ENCODE measurements around the gene CARD11.
"Not testable (repeated sequence)": the region's sequence is repeated elsewhere in the genome, so short reads cannot be mapped to it uniquely, and the experiment has no call there.

CARD11 gene

DNA sequence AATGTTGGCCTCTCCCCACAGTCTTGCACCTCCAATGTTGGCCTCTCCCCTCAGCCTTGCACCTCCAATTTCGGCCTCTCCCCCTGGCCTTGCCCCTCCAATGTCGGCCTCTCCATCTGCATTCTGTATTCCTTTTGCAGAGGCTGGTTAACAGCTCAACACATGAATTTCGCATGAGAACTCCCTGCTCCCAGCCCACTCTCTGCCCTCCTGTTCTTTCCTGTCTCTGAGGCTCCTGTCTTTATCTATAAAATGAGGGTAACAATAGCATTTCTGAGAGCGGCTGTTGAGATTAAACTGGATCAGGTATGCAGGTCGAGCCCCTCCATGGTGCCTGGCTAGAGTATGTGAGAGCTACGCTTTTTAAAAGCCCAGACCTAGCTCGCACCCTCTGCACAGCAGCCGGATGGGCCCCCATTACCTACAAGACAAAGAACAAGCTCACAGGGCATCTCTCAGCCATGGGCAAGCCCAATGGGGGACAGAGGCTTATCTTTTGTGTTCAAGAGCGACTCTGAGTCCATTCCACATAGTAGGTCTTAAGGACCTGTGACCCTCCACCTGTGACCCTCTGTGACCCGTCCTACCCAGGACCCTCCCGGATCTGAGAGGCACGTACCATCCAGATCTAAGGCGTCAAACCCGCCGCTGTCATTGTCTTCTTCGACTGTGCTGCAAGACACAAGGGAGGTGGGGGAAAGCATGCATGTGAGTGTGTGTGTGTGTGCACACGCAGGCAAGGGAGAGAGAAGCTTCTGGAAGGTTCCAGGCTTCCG, 117.4 kb downstream of the CARD11 start:
- no peak for DNase-seq (ENCODE audit: low read depth, low spot score)

DNA sequence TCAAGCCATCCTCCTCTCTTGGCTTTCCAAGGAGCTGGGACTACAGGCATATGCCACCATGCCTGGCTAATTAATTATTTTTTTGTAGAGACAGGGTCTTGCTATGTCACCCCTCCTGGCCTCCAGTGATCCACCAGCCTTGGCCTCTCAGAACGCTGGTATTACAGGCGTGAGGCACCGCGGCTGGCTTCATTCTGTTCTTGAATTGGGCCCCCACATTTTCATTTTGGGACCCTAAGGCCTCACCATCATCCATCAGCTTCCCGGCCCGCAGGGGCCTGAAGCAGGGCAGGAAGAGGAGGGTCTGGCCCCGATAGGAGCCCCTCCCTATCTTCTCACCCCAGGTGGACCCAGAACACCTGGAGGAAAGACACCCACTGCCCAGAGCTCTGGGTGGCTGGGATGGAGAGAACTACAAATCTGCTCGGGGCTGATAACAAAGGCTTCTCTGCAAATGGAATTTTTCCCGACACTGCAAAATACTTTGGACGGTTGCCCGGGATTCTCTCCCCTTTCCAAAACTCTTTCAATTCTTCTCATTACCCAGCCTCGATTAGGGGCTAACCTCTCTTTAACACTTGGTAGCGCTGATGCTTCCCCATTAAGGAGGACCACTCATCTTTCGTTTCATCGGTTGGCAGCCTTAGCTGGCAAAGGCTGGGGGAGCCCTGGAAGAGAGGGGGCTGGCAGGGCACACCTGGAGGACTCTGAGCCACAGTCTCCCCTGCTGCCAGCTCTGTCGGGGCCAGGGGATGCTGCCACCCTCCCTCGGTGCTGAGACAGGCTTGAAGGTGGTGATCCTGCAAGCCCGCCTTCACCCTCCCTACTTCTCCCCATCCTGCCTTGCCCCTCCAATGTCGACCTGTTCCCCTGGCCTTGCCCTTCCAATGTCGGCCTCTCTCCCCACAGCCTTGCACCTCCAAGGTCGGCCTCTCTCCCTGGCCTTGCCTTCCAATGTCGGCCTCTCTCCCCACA, 118.5 kb downstream of the CARD11 start:
- no peak for DNase-seq (ENCODE audit: low read depth, low spot score)

DNA sequence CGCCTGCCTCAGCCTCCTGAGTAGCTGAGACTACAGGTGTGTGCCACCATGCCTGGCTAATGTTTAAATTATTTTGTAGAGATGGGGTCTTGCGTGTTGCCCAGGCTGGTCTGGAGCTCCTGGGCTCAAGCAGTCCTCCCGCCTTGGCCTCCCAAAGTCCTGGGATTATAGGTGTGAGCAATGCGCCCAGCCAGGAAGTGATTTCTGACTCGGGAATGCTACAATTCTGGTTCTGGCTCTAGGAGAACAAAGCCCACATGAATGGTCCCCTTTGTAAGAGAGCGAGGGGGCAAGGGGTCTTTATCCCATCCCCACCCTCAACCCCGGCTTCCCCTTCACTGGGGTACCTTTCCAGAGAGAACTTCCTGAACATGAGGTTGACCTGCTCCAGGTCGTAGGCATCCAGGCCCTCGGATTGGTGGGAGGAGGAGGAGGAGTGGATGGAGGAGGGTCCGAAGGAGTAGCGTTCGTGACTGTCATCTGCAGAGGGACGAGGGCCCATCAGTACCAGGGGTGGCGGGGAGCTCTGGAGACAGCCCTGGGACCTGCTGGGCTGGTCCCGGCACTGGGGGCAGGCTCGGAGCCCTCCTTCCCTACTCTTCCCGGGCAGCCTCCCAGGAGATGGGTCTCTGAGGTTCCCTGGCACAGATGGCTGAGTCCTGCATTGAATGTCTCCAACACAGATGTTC, 119.6 kb downstream of the CARD11 start:
- no peak for DNase-seq (ENCODE audit: low read depth, low spot score)

DNA sequence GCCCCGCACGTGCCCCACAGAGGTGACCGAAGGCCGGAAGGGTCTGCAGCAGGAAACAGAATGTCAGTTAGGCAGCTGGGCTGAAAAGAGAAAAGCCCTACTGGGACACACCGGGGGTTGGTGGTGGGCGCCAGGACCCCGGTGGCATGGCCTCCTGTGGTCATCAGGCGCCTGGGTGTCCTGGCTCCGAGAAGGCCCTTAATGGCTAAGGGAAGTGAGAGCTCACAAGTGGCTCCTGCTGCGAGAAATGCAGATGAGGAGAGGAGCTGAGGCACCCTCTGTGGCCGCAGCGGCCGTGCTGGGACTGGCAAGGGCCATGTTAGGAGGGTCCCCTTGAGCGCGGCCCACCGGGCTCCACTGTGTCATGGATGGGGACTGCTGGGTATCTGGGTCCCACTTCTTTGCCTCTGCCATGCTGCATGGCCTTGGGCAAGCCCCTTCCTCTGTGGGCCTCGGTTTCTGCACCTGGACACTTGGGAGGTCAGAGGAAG, 120.3 kb downstream of the CARD11 start:
- no peak for DNase-seq (ENCODE audit: low read depth, low spot score)

GRCh38 chr7:2922866-2923265, 120.8 kb downstream of the CARD11 start:
- no peak for DNase-seq (ENCODE audit: low read depth, low spot score)

GRCh38 chr7:2922348-2922691, 121.3 kb downstream of the CARD11 start:
- DNase-seq (ENCODE audit: low read depth, low spot score): no peak

DNA sequence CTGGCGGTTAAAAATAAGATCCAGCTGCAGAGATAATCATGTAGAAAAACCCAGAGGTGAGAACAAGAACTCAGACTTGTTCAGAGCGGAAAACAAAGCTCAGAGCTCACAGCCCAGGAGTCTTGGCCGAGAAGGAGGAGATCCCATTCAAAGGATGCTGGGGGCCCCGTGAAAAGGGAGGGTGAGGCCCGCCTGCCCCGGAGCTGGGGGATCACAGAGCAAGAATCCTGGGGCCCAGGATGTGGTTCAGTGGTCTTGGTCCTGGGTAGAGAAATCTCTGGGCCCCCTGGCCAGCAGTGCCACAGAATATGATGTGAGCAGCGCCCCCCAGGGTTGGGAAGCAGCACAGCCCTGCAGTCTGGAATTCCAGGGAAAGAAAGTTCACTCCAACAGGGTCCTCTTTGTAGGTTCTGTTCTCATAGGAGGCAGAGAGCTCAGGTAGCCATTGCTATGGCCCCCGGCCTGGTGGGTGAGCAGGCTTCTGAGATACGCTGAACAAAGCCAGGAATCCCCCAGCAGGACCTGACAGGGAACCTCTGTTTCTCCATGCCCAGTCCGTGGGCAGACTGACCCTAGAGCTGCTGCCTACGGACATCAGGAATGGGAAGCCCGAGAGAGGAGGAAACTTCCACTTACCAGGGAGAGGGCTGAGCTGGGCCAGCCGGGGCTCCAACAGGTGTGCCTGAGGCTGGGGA, 121.9 kb downstream of the CARD11 start:
- DNase-seq (ENCODE audit: low read depth, low spot score): no peak

DNA sequence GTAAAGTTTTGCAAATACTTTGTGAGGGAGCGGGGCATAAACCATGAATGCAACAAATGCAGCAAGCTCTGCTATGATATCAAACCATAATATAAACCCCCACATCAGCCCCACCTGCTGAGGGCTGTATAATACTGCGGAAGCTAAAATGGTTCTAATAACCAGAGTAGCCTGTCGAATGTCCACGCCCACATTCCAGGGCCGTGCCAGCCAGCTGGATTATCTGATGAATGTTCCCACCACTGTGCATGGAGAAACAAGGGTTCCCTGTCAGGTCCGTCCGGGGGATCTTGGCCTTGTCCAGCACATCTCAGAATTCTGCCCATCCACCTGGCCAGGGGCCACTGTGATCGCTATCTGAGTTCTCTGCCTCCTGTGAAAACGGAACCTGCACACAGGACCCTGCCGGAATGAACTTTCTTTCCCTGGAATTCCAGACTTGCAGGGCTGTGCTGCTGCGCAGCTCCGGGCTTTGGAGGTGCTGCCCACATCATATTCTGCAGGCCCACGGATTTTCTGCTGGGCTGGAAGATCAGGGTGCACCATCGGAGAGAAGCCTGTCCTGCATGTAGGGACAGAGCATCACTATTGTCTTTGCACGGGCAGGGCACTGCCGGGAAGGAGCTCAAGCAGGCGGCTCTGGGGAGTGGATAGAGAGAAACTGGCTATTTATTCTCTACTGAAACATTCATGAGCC, 122.6 kb downstream of the CARD11 start:
- DNase-seq (ENCODE audit: low read depth, low spot score): no peak

GRCh38 chr7:2920480-2920879, 123.2 kb downstream of the CARD11 start:
- not testable (repeated sequence) for DNase-seq (ENCODE audit: low read depth, low spot score)

GRCh38 chr7:2920041-2920440, 123.6 kb downstream of the CARD11 start:
- DNase-seq (ENCODE audit: low read depth, low spot score): no peak

DNA sequence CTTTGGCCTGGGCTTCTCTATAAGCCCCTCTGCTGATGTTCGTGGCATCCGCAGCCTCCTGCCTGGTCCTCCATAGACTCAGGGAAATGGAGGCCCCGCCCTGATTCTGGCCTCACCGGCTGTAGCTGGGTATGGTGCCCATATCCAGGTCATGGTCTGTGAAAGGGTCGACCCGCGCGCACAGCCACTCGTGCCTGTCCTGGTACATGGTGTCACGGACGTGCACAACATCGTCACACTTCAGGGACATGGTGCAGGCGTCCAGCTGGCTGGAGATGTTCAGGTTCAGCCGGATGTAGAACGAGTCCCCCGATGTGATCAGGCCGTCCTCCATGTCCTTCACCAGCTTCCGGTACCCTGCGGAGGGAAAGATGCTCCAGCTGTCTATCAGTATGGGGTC, 124.4 kb downstream of the CARD11 start:
- no peak for DNase-seq (ENCODE audit: low read depth, low spot score)

- DNase-seq (ENCODE audit: low read depth, low spot score): no peak
These were observed 125.3 kb downstream of the CARD11 start for GRCh38 chr7:2918406-2918805.

DNA sequence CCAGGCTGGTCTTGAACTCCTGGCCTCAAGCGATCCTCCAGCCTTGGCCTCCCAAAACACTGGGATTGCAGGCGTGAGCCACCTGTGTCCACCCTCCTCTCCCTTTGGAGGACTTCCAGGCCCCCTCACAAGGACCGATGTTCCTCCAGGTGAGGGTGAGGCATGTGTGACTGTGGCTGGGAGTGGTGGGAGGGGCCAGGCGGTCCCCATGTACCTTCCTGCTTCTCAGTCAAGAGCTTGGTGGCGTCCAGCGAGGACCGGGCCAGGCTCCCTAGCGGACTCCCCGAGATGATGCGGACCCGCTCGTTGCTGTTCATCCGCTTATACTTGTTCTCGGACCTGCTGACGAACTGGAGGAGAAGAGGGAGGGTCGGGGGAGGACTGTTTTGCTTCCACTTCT, 128.6 kb downstream of the CARD11 start:
- no peak for DNase-seq (ENCODE audit: low read depth, low spot score)

DNA sequence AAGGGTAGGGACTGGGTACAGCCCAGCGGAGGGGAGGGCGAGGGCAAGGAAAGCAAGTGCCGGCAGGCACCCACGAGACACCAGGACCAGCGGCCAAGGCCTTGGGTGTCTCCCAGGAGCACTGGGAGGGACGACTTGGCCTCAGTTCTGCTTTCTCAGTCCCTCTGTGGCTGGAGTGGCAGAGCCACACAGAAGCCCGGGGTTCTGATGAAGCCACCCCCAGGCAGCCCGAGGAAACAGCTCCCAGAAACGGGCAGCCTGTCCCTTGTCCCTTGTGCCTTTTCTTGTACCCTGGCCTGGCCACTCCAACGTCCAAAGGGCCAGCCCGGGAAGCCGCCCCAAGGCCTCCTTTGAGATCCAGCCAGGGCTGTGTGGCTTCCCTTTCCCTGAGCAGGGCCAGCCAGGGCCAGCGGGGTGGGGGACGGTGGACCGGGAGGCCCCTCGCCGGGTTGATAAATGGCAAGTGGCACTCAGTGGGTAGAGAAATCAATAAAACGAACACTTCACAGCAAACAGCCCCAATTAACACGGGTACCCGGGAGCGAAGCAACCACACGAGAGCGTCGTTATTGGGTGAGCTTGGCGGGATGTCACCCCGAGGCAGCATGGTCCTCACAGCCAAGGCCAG, 129.8 kb downstream of the CARD11 start:
- no peak for DNase-seq (ENCODE audit: low read depth, low spot score)

DNA sequence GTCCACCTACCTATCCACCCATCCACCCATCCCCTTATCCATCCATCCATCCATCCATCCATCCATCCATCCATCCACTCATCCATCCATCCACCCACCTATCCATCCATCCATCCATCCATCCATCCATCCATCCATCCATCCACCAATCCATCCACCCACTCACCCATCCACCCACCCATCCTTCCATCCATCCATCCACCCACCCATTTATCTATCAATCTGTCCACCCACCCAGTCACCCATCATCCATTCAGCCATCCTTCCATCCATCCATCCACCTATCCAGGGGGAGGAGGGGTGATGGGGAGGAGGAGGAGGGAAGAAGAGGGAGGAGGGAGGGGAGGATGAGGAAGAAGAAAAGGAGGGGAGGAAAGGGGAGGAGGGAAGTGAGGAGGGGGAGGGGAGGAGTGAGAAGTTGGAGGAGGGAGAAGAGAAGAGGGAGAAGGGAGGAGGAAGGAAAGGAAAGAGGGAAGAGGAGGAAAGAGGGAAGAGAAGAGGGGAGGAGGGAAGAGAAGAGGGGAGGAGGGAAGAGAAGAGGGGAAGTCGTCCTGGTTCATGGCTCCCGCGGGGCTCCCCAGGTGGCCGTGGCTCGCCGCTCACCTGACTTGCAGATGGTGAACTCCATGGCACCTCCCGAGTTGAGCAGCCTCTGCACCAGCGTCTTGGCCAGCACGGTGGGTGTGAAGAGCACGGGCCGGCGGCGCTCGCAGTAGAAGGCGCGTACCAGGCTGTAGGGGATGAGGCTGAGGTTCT, 130.8 kb downstream of the CARD11 start:
- DNase-seq (ENCODE audit: low read depth, low spot score): no peak

GRCh38 chr7:2911466-2911865, 132.2 kb downstream of the CARD11 start:
- no peak for DNase-seq (ENCODE audit: low read depth, low spot score)

GRCh38 chr7:2909471-2910039, 134.1 kb downstream of the CARD11 start:
- DNase-seq (ENCODE audit: low read depth, low spot score): no peak

GRCh38 chr7:2909043-2909442, 134.6 kb downstream of the CARD11 start:
- no peak for DNase-seq (ENCODE audit: low read depth, low spot score)

GRCh38 chr7:2908103-2908683, 135.5 kb downstream of the CARD11 start:
- DNase-seq (ENCODE audit: low read depth, low spot score): no peak

Data from smooth muscle cell of the brain vasculature (primary cell).